Transverse colon (tissue), 4 donors: ENCODE measurements around the gene SLC39A8. TPM values are rescaled to one million over a fixed set of nuclear protein-coding genes. Genes with fewer than 3 reads are reported as not detected.
A peak's percentile ranks its signal among the peaks of the same experiment; 100 is the strongest.

ENCODE experiments used
- DNase-seq: peaks from one replicate; pipeline ENCODE4 v3.0.0-alpha.2; 2019
- H3K27ac ChIP-seq, 4 donors: fragments of 200-600 bp; sonication (generic); 2 replicates each; pipeline ENCODE4 v1.5.1; 2016 to 2018; ENCODE audit warnings: inconsistent platforms in 4 of 4
- H3K27me3 ChIP-seq: fragments of 200-600 bp; sonication (generic); 2 replicates; pipeline ENCODE4 v1.5.1; 2017; ENCODE audit warnings: inconsistent platforms
- H3K36me3 ChIP-seq, 4 donors: fragments of 200-600 bp; sonication (generic); 2 replicates each; pipeline ENCODE4 v1.5.1; 2017 to 2019; ENCODE audit warnings: inconsistent platforms in 4 of 4
- H3K4me1 ChIP-seq, 4 donors: fragments of 200-600 bp; sonication (generic); 2 replicates each; pipeline ENCODE4 v1.5.1; 2017 to 2020; ENCODE audit warnings: inconsistent platforms in 4 of 4
- H3K4me3 ChIP-seq, 4 donors: fragments of 200-600 bp; sonication (generic); 1 replicate in 1 of 4; 2 replicates in 3 of 4; pipeline versions ENCODE4 v1.5.1 to v1.6.1; 2017 to 2019; ENCODE audit warnings: inconsistent platforms in 4 of 4
- H3K9me3 ChIP-seq, 2 donors: fragments of 200-600 bp; sonication (generic); 2 replicates each; pipeline ENCODE4 v1.5.1; 2017 to 2019; ENCODE audit warnings: inconsistent platforms in 2 of 2
- EP300 ChIP-seq: sonication (generic); formaldehyde crosslinking; IDR thresholded peaks from one replicate; pipeline ENCODE4 v1.6.1; 2017; ENCODE audit warnings: antibody characterized with exemption, low read depth
- POLR2A ChIP-seq: fragments of 450-650 bp; IDR thresholded peaks from one replicate; pipeline ENCODE4 v1.6.1; 2016; ENCODE audit warnings: antibody characterized with exemption, mild to moderate bottlenecking, moderate library complexity
- POLR2AphosphoS5 ChIP-seq, 3 donors: sonication (generic); formaldehyde crosslinking; IDR thresholded peaks; one replicate each; pipeline ENCODE4 v1.6.1; 2016; ENCODE audit warnings: antibody characterized with exemption in 3 of 3
- WGBS, 2 donors: methylation state at CpG; one replicate each; pipeline ENCODE4 v1.1.5; 2018; ENCODE audit warnings: low coverage in 1 of 2; 5-methylcytosine and 5-hydroxymethylcytosine counted together
- in situ Hi-C, 4 donors: fragments of 200-750 bp; cut with MboI; loops; one replicate each; pipeline versions ENCODE4 v1.15.0 to v1.15.1; 2017; ENCODE audit warnings: low sequenced_read_pairs in 3 of 4, low pct_ligation_motif_present in 1 of 4, low pct_unique_long_range_greater_than_20kb in 1 of 4
- intact Hi-C: fragments of 100-400 bp; cut with DNase I; formaldehyde crosslinking; loops from one replicate; pipeline ENCODE4 v1.15.1; 2023; ENCODE audit warnings: low total_unique reads
- total RNA-seq, 4 donors: library from RNA; depleted of rRNA; stranded (reverse); fragments of >200 nt; gene quantifications; one replicate each; pipeline ENCODE4 v1.1.0, GENCODE V29; 2016
- TF ChIP-seq, protein P1 (sequence below), 5 experiments: fragments of 200-600 bp in 3 of 5; fragments of 450-650 bp in 2 of 5; sonication (generic) in 3 of 5; IDR thresholded peaks; 1 replicate in 2 of 5; 2 replicates in 3 of 5; pipeline ENCODE4 v1.5.1; 2016 to 2017; ENCODE audit warnings: antibody characterized with exemption in 5 of 5, inconsistent platforms in 3 of 5, mild to moderate bottlenecking in 2 of 5, moderate library complexity in 1 of 5

SLC39A8 gene
- total RNA-seq, 4 donors from 2014 or later, result 21.7 to 83.8 (median 42.6) TPM

DNA sequence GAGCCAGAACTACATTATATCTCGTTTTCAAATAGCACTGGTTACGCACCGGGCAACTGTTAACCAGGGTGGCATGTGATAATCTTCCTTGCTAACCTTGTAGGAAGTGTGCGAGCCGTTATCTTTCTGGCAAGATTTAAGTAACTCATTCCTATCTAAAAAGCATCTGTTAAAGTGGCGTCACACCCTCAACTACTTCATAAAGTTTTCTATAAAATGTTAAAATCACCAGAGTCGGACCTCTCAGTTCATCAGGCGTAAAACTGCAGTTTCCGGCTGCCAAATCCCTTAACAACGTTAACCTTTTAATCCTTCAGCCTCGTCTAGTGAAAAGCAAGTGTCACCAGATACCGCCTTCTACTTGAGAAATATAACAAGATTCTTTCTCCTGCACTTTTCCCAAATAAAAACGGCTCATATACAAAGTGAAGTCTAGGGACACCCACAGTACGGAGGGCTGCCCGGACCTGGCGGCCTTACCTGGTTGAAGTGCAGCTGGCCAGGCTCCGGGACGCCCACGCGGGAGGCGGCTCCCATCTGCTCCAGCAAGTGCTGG lies 1.2 kb downstream of the SLC39A8 start:
- 2 to 6% methylated on average over 12 to 21 of the region's 21 CpGs for WGBS, 2 donors
- H3K4me1 ChIP-seq, result peaks cover 3 to 34% (median 19%) of the 10 kb centered on the region in 4 donors
- no peaks in the 10 kb centered on the region for H3K27me3 ChIP-seq
- H3K9me3 ChIP-seq, result no peaks in the 10 kb centered on the region
- peak overlapping the region; percentile 85 to 93 (median 88) for H3K27ac ChIP-seq
- in situ Hi-C loops, result loop anchor here in 2 of 4 donors (10.0 to 25.0 kb wide), 3 partner anchors 91 to 268 kb away; partner anchors contain the start of gene NFKB1 (in 1 of the 2)
- H3K4me3 ChIP-seq, result peak overlapping the region; percentile 56 to 76 (median 70)
- DNase-seq, result no peak
- intact Hi-C loops, result no loop called here
- TF ChIP-seq POLR2A, result no peak
- no peak for TF ChIP-seq POLR2AphosphoS5 (IDR thresholded peaks at IDR 0.05)
- no peak for TF ChIP-seq EP300
- TF ChIP-seq, protein P1, sequence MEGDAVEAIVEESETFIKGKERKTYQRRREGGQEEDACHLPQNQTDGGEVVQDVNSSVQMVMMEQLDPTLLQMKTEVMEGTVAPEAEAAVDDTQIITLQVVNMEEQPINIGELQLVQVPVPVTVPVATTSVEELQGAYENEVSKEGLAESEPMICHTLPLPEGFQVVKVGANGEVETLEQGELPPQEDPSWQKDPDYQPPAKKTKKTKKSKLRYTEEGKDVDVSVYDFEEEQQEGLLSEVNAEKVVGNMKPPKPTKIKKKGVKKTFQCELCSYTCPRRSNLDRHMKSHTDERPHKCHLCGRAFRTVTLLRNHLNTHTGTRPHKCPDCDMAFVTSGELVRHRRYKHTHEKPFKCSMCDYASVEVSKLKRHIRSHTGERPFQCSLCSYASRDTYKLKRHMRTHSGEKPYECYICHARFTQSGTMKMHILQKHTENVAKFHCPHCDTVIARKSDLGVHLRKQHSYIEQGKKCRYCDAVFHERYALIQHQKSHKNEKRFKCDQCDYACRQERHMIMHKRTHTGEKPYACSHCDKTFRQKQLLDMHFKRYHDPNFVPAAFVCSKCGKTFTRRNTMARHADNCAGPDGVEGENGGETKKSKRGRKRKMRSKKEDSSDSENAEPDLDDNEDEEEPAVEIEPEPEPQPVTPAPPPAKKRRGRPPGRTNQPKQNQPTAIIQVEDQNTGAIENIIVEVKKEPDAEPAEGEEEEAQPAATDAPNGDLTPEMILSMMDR (IDR thresholded peaks at IDR 0.05), result no peak
- H3K36me3 ChIP-seq, result no peaks in the 10 kb centered on the region

DNA sequence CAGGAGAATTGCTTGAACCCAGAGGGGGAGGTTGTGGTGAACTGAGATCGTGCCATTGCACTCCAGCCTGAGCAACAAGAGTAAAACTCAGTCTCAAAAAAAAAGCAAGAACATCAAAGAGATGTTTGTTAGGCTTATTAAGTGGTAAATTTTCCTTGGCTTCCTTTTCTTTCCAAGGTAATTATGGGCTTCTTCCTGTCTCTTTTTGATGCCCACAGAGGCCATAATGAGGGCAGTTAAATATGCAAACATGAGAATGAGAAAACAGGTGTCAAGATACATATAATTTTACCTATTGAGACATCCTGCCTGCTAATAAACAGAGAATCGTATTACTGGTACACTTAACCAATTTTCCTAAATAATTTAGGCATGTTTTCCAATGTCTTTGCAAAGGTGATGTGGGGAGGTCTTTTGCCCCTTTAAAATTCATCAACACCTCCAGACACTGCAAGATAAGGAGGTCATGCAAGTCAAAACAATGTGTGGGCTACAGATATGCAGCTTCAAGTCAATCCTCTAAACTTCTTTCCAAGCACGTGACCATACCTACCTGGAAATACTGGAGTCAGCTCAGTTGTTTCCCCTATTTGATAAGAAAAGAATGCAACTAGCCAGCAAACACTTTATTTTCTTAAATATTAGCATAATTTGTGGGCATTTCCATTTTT lies 2.7 kb downstream of the SLC39A8 start:
- 54 to 58% methylated on average over 3 of the region's 3 CpGs for WGBS, 2 donors
- Histone ChIP-seq H3K36me3 (no peaks in the 10 kb centered on the region), H3K27ac (no peak overlapping the region), H3K4me3 (peak overlapping the region in 2 of 4 donors; percentile 70 to 76), H3K4me1 (peaks cover 3 to 34% (median 15%) of the 10 kb centered on the region in 4 donors), H3K27me3 (no peaks in the 10 kb centered on the region), H3K9me3 (no peaks in the 10 kb centered on the region)
- intact Hi-C loops, result no loop called here
- DNase-seq, result no peak
- in situ Hi-C loops, result loop anchor here in 2 of 4 donors (10.0 to 25.0 kb wide), 3 partner anchors 92 to 270 kb away; partner anchors contain the start of gene NFKB1 (in 1 of the 2)
- no peak for TF ChIP-seq POLR2AphosphoS5 (IDR thresholded peaks at IDR 0.05)
- TF ChIP-seq EP300, result no peak
- TF ChIP-seq, protein P1 (IDR thresholded peaks at IDR 0.05), result no peak
- TF ChIP-seq POLR2A, result no peak

DNA sequence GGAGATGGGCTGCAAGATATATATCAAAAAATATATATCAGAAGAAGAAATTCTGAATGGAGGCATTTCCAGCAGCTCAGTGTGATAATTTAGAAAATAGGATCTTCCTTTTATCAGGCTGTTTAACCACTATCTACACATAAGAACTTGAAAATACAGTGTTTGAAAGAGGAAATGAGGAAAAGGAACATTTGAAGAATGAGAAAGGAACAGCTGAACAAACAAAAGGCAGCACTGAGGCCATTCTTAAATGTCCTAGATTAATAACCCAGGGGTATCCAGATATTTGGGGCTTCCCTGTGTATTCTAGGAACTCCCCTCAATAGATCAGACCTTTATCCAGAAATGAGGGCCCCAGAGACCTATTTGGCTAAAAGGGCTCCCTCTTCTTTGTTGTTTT lies 4.1 kb downstream of the SLC39A8 start:
- Histone ChIP-seq H3K4me3 (no peak overlapping the region), H3K4me1 (peaks cover 3 to 31% (median 15%) of the 10 kb centered on the region in 4 donors), H3K27ac (no peak overlapping the region), H3K27me3 (no peaks in the 10 kb centered on the region), H3K9me3 (no peaks in the 10 kb centered on the region), H3K36me3 (no peaks in the 10 kb centered on the region)
- TF ChIP-seq POLR2AphosphoS5 (IDR thresholded peaks at IDR 0.05) (no peak), POLR2A (no peak), EP300 (no peak)
- TF ChIP-seq, protein P1 (IDR thresholded peaks at IDR 0.05), result no peak
- in situ Hi-C loops, result loop anchor here in 2 of 4 donors (10.0 to 25.0 kb wide), 3 partner anchors 94 to 271 kb away; partner anchors contain the start of gene NFKB1 (in 1 of the 2)
- intact Hi-C loops, result no loop called here
- DNase-seq, result no peak

DNA sequence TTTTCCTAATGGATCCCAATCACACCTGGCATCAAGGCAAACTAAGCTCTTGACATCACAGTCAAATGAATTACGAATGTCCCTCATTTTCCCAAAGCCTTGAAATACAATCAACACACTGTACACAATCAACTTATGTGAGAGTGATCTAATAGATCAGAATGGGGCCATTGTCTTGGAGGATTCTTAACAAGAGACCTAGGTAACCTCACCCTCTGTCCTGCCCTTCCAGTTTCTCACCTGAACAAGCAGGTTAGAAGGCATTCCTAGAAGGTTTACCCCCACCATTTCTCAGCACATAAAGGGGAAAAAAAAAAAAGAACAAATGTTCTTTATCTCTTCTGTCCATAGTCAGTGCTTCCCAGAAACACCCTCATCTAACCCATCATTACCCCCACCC lies 6.3 kb downstream of the SLC39A8 start:
- no peak for DNase-seq
- WGBS, 2 donors, result 77 to 82% methylated on average over 1 of the region's 1 CpG

More for the DNA sequence above, 6.3 kb downstream of the SLC39A8 start:
- Histone ChIP-seq H3K36me3 (no peaks in the 10 kb centered on the region), H3K4me1 (peaks cover 3 to 24% (median 9%) of the 10 kb centered on the region in 4 donors), H3K9me3 (no peaks in the 10 kb centered on the region), H3K27ac (no peak overlapping the region), H3K4me3 (no peak overlapping the region), H3K27me3 (no peaks in the 10 kb centered on the region)
- intact Hi-C loops, result no loop called here
- TF ChIP-seq POLR2AphosphoS5 (IDR thresholded peaks at IDR 0.05) (no peak), EP300 (no peak), POLR2A (no peak)
- TF ChIP-seq, protein P1 (IDR thresholded peaks at IDR 0.05), result no peak
- in situ Hi-C loops, result loop anchor here in 1 of 4 donors (25.0 kb wide), 1 partner anchor 273 kb away; no protein-coding TSS in a partner anchor
